Lung microvascular endothelial cell (primary cell): Measurements from ENCODE around the gene MCM8. TPM values are rescaled to one million over a fixed set of nuclear protein-coding genes. Genes with fewer than 3 reads are reported as not detected.
"Not testable (repeated sequence)": the region's sequence is repeated elsewhere in the genome, so short reads cannot be mapped to it uniquely, and the experiment has no call there.

Source experiments
- DNase-seq, 2 donors: peaks; one replicate each; pipeline versions ENCODE4 v3.0.0 to v3.0.0-alpha.2; 2010; ENCODE audit warnings: low read depth in 2 of 2
- total RNA-seq: library from RNA; depleted of rRNA; stranded (reverse); fragments of >200 nt; gene quantifications from 2 replicates; pipeline ENCODE4 v1.2.1, GENCODE V29; 2014

Gene MCM8
- total RNA-seq, 1 donor from 2014 or later: 3.8 TPM

GRCh38 chr20:6000871-6001270 lies 50.4 kb downstream of the MCM8 start:
- DNase-seq: no peak

- DNase-seq: no peak
Measured at GRCh38 chr20:6006603-6006949, 56.1 kb downstream of the MCM8 start.

GRCh38 chr20:6007094-6007528 lies 56.7 kb downstream of the MCM8 start:
- DNase-seq: peak in 1 of 2 donors; percentile 0

GRCh38 chr20:6007529-6008103 lies 57.2 kb downstream of the MCM8 start:
- DNase-seq: no peak

GRCh38 chr20:6008254-6008653 lies 57.8 kb downstream of the MCM8 start:
- peak; percentile 10 to 82 for DNase-seq

GRCh38 chr20:6012179-6012578 lies 61.7 kb downstream of the MCM8 start:
- no peak for DNase-seq

GRCh38 chr20:6014017-6014416 lies 63.6 kb downstream of the MCM8 start:
- no peak for DNase-seq

- no peak for DNase-seq
Measured at GRCh38 chr20:6014957-6015356, 64.5 kb downstream of the MCM8 start.

GRCh38 chr20:6017467-6017866 lies 67.0 kb downstream of the MCM8 start:
- no peak for DNase-seq

- no peak for DNase-seq
Measured at GRCh38 chr20:6017880-6018279, 67.4 kb downstream of the MCM8 start.

GRCh38 chr20:6024768-6025167 lies 74.3 kb downstream of the MCM8 start:
- DNase-seq: no peak

- DNase-seq: peak in 1 of 2 donors; percentile 61
Measured at GRCh38 chr20:6026051-6026450, 75.6 kb downstream of the MCM8 start.

GRCh38 chr20:6028818-6029217 lies 78.4 kb downstream of the MCM8 start:
- no peak for DNase-seq

- no peak for DNase-seq
Measured at GRCh38 chr20:6029538-6029937, 79.1 kb downstream of the MCM8 start.

- DNase-seq: no peak
Measured at GRCh38 chr20:6030453-6031080, 80.1 kb downstream of the MCM8 start.

- not testable (repeated sequence) for DNase-seq
Measured at GRCh38 chr20:6032907-6033306, 82.5 kb downstream of the MCM8 start.

GRCh38 chr20:6034134-6034969 lies 83.9 kb downstream of the MCM8 start:
- peak in 1 of 2 donors; percentile 75 for DNase-seq

GRCh38 chr20:6036213-6036612 lies 85.8 kb downstream of the MCM8 start:
- no peak for DNase-seq

GRCh38 chr20:6037082-6037481 lies 86.6 kb downstream of the MCM8 start:
- DNase-seq: no peak

- no peak for DNase-seq
Measured at GRCh38 chr20:6038256-6038655, 87.8 kb downstream of the MCM8 start.

GRCh38 chr20:6039766-6040165 lies 89.3 kb downstream of the MCM8 start:
- no peak for DNase-seq

GRCh38 chr20:6040540-6040939 lies 90.1 kb downstream of the MCM8 start:
- DNase-seq: no peak
